ENCODE results near the gene NAT8L.

DNA sequence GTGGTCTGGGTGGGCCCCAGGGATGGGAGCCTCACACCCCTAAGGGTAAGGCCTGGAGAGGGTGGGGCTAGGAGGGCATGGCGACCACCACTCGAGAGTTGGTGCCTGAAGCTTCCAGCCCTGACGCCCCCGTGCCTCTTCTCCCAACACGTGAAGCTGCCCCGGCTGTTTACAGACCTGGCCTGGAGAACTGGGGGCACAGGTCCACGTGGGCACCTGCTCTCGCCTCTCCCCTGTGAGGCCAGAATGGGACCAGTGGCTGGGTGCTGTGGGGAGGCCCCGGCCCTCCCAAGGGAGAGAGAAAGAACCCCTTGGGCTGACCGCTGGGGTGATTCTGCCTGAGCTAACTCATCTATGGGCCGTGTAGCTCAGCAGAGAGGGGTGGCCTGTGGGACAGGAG lies 15.5 kb downstream of the NAT8L start:
- TF ChIP-seq, protein P1, sequence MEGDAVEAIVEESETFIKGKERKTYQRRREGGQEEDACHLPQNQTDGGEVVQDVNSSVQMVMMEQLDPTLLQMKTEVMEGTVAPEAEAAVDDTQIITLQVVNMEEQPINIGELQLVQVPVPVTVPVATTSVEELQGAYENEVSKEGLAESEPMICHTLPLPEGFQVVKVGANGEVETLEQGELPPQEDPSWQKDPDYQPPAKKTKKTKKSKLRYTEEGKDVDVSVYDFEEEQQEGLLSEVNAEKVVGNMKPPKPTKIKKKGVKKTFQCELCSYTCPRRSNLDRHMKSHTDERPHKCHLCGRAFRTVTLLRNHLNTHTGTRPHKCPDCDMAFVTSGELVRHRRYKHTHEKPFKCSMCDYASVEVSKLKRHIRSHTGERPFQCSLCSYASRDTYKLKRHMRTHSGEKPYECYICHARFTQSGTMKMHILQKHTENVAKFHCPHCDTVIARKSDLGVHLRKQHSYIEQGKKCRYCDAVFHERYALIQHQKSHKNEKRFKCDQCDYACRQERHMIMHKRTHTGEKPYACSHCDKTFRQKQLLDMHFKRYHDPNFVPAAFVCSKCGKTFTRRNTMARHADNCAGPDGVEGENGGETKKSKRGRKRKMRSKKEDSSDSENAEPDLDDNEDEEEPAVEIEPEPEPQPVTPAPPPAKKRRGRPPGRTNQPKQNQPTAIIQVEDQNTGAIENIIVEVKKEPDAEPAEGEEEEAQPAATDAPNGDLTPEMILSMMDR (conservative IDR thresholded peaks at IDR 0.05; ENCODE audit: low read depth, low read length), result no peak
- no peak for TF ChIP-seq POLR2A (IDR thresholded peaks at IDR 0.05; ENCODE audit: low read depth, low read length)
